Hepatocyte (in vitro differentiated cells): ENCODE measurements around the gene APBA2. TPM values are rescaled to one million over a fixed set of nuclear protein-coding genes. Genes with fewer than 3 reads are reported as not detected.

Source experiments
- DNase-seq: peaks from one replicate; pipeline ENCODE4 v3.0.0-alpha.2; 2016; ENCODE audit warnings: low spot score
- H2AFZ ChIP-seq: fragments of 200-600 bp; sonication (generic); 2 replicates; pipeline ENCODE4 v1.6.0; 2016; ENCODE audit warnings: antibody characterized with exemption, mild to moderate bottlenecking
- H3K27ac ChIP-seq: fragments of 200-600 bp; sonication (generic); 2 replicates; pipeline ENCODE4 v1.5.1; 2016; ENCODE audit warnings: mild to moderate bottlenecking
- H3K27me3 ChIP-seq: fragments of 200-600 bp; sonication (generic); 2 replicates; pipeline ENCODE4 v1.6.1; 2016
- H3K36me3 ChIP-seq: fragments of 200-600 bp; sonication (generic); replicated peaks from 2 replicates; pipeline ENCODE4 v1.5.1; 2016; ENCODE audit warnings: low read depth; ENCODE audit not compliant: insufficient read depth
- H3K4me1 ChIP-seq: fragments of 200-600 bp; sonication (generic); 2 replicates; pipeline ENCODE4 v1.5.1; 2016; ENCODE audit warnings: mild to moderate bottlenecking, moderate library complexity; ENCODE audit not compliant: insufficient read depth
- H3K4me2 ChIP-seq: fragments of 200-600 bp; sonication (generic); 2 replicates; pipeline ENCODE4 v1.6.0; 2016
- H3K4me3 ChIP-seq: fragments of 200-600 bp; sonication (generic); 2 replicates; pipeline ENCODE4 v1.5.1; 2016; ENCODE audit warnings: mild to moderate bottlenecking
- H3K79me2 ChIP-seq: fragments of 200-600 bp; sonication (generic); 2 replicates; pipeline ENCODE4 v1.6.0; 2017; ENCODE audit warnings: mild to moderate bottlenecking
- H3K9me2 ChIP-seq: fragments of 200-600 bp; sonication (generic); replicated peaks from 2 replicates; pipeline ENCODE4 v1.6.0; 2017; ENCODE audit warnings: mild to moderate bottlenecking; ENCODE audit not compliant: insufficient read depth
- H3K9me3 ChIP-seq: fragments of 200-600 bp; sonication (generic); 2 replicates; pipeline ENCODE4 v1.5.1; 2016; ENCODE audit warnings: low read depth, mild to moderate bottlenecking
- H4K20me1 ChIP-seq: fragments of 200-600 bp; sonication (generic); 2 replicates; pipeline ENCODE4 v1.6.0; 2016; ENCODE audit warnings: mild to moderate bottlenecking; ENCODE audit not compliant: insufficient read depth, poor library complexity, severe bottlenecking
- CTCF ChIP-seq: fragments of 200-600 bp; sonication (generic); IDR thresholded peaks from 2 replicates; pipeline ENCODE4 v1.5.1; 2016; ENCODE audit warnings: antibody characterized with exemption, mild to moderate bottlenecking; ENCODE audit not compliant: poor library complexity
- EZH2 ChIP-seq: fragments of 200-600 bp; sonication (generic); IDR thresholded peaks from 2 replicates; pipeline ENCODE4 v1.6.1; 2016; ENCODE audit warnings: antibody characterized with exemption, mild to moderate bottlenecking, borderline replicate concordance
- EZH2phosphoT487 ChIP-seq: fragments of 200-600 bp; sonication (generic); IDR thresholded peaks from one replicate; pipeline ENCODE4 v1.6.1; 2018; ENCODE audit warnings: antibody characterized with exemption, mild to moderate bottlenecking, low read depth, moderate library complexity; ENCODE audit not compliant: unreplicated experiment, severe bottlenecking
- WGBS: methylation state at CpG from one replicate; pipeline ENCODE4 v1.1.6; 2016; ENCODE audit warnings: low lambda C conversion rate; ENCODE audit errors: missing lambda C conversion rate; 5-methylcytosine and 5-hydroxymethylcytosine counted together
- polyA plus RNA-seq: library from polyadenylated mRNA; unstranded; fragments of >200 nt; fragmentation: Nextera tagmentation; extraction: Ambion mirVana; gene quantifications from 2 replicates; pipeline ENCODE4 v1.2.1, GENCODE V29; 2016
- total RNA-seq: library from RNA; depleted of rRNA; stranded (reverse); fragments of >200 nt; gene quantifications from 2 replicates; pipeline ENCODE4 v1.2.3, GENCODE V29; 2014

The APBA2 gene
- total and polyA plus RNA-seq, 2 experiments from 2014 or later = 8.4 to 10.1 TPM

GRCh38 chr15:29135702-29136646, 250.2 kb downstream of the APBA2 start:
- H3K9me2 ChIP-seq = no peaks in the 10 kb centered on the region
- no peaks in the 10 kb centered on the region for H3K4me1 ChIP-seq
- no peak overlapping the region for H3K4me3 ChIP-seq
- TF ChIP-seq EZH2 = no peak
- no peak for TF ChIP-seq CTCF
- TF ChIP-seq EZH2phosphoT487 = no peak
- no peaks in the 10 kb centered on the region for H3K27me3 ChIP-seq
- no peak overlapping the region for H3K27ac ChIP-seq
- H3K36me3 ChIP-seq = no peaks in the 10 kb centered on the region
- WGBS = 90% methylated on average over 31 of the region's 31 CpGs
- H3K79me2 ChIP-seq = no peaks in the 10 kb centered on the region
- H3K9me3 ChIP-seq = no peaks in the 10 kb centered on the region
- no peaks in the 10 kb centered on the region for H4K20me1 ChIP-seq
- H3K4me2 ChIP-seq = no peak overlapping the region
- H2AFZ ChIP-seq = no peak overlapping the region
- no peak for DNase-seq

- Histone ChIP-seq H4K20me1 (no peaks in the 10 kb centered on the region), H3K9me2 (no peaks in the 10 kb centered on the region), H3K9me3 (no peaks in the 10 kb centered on the region), H2AFZ (no peak overlapping the region), H3K27me3 (no peaks in the 10 kb centered on the region), H3K4me2 (no peak overlapping the region), H3K4me1 (no peaks in the 10 kb centered on the region), H3K36me3 (no peaks in the 10 kb centered on the region), H3K79me2 (no peaks in the 10 kb centered on the region), H3K27ac (no peak overlapping the region), H3K4me3 (no peak overlapping the region)
- WGBS = 95% methylated on average over 6 of the region's 6 CpGs
- no peak for DNase-seq
- no peak for TF ChIP-seq EZH2
- no peak for TF ChIP-seq CTCF
- TF ChIP-seq EZH2phosphoT487 = no peak
These were observed 252.5 kb downstream of the APBA2 start for GRCh38 chr15:29138260-29138659.

- DNase-seq = no peak
- H3K4me3 ChIP-seq = no peak overlapping the region
- H3K79me2 ChIP-seq = no peaks in the 10 kb centered on the region
- no peaks in the 10 kb centered on the region for H3K27me3 ChIP-seq
- WGBS = 91% methylated on average over 19 of the region's 19 CpGs
- no peak overlapping the region for H2AFZ ChIP-seq
- H3K36me3 ChIP-seq = no peaks in the 10 kb centered on the region
- TF ChIP-seq EZH2phosphoT487 = no peak
- TF ChIP-seq EZH2 = no peak
- no peak for TF ChIP-seq CTCF
- H3K9me3 ChIP-seq = no peaks in the 10 kb centered on the region
- no peaks in the 10 kb centered on the region for H3K4me1 ChIP-seq
- no peaks in the 10 kb centered on the region for H4K20me1 ChIP-seq
- H3K9me2 ChIP-seq = no peaks in the 10 kb centered on the region
- H3K27ac ChIP-seq = no peak overlapping the region
- H3K4me2 ChIP-seq = no peak overlapping the region
These were observed 253.3 kb downstream of the APBA2 start for GRCh38 chr15:29139072-29139471.
